Trophoblast cell (in vitro differentiated cells and primary cell): ENCODE data around the gene ZNF613.
"Not testable (repeated sequence)": the region's sequence is repeated elsewhere in the genome, so short reads cannot be mapped to it uniquely, and the experiment has no call there.

Source experiments
- DNase-seq, 2 donors: peaks; one replicate each; pipeline ENCODE4 v3.0.0-alpha.2; 2016
- H2AFZ ChIP-seq: 2 replicates; pipeline ENCODE4 v1.6.1; 2013; ENCODE audit warnings: low read length, moderate library complexity, mild to moderate bottlenecking; ENCODE audit not compliant: insufficient read depth, poor library complexity
- H2AK5ac ChIP-seq: 2 replicates; pipeline ENCODE4 v1.6.1; 2013; ENCODE audit warnings: mild to moderate bottlenecking, low read length
- H2BK120ac ChIP-seq: 2 replicates; pipeline ENCODE4 v1.6.1; 2013; ENCODE audit warnings: low read length, mild to moderate bottlenecking, moderate library complexity; ENCODE audit not compliant: insufficient read depth, poor library complexity
- H2BK12ac ChIP-seq: 2 replicates; pipeline ENCODE4 v1.6.1; 2013; ENCODE audit warnings: mild to moderate bottlenecking, low read length, moderate library complexity
- H2BK5ac ChIP-seq: 2 replicates; pipeline ENCODE4 v1.6.1; 2013; ENCODE audit warnings: low read length, low read depth, moderate library complexity, mild to moderate bottlenecking; ENCODE audit not compliant: poor library complexity
- H3K14ac ChIP-seq: 2 replicates; pipeline ENCODE4 v1.6.1; 2013; ENCODE audit warnings: mild to moderate bottlenecking, low read length
- H3K18ac ChIP-seq: 2 replicates; pipeline ENCODE4 v1.6.1; 2013; ENCODE audit warnings: mild to moderate bottlenecking, low read length
- H3K23ac ChIP-seq: 2 replicates; pipeline ENCODE4 v1.6.1; 2013; ENCODE audit warnings: low read length
- H3K27ac ChIP-seq: 2 replicates; pipeline ENCODE4 v1.5.1; 2013; ENCODE audit warnings: low read depth, mild to moderate bottlenecking, inconsistent platforms, low read length, moderate library complexity
- H3K27me3 ChIP-seq: 2 replicates; pipeline ENCODE4 v1.6.1; 2013; ENCODE audit warnings: inconsistent platforms, mild to moderate bottlenecking, low read length, moderate library complexity; ENCODE audit not compliant: insufficient read depth
- H3K36me3 ChIP-seq, 2 experiments: 1 replicate in 1 of 2; 2 replicates in 1 of 2; pipeline ENCODE4 v1.6.1; 2013; ENCODE audit warnings: low read length in 2 of 2, mild to moderate bottlenecking in 2 of 2, moderate library complexity in 1 of 2; ENCODE audit not compliant: insufficient read depth in 2 of 2, control insufficient read depth in 1 of 2
- H3K4ac ChIP-seq: 2 replicates; pipeline ENCODE4 v1.6.1; 2013; ENCODE audit warnings: low read depth, mild to moderate bottlenecking, low read length, moderate library complexity
- H3K4me1 ChIP-seq, 2 experiments: 1 replicate in 1 of 2; 2 replicates in 1 of 2; pipeline ENCODE4 v1.6.1; 2013; ENCODE audit warnings: low read length in 2 of 2, mild to moderate bottlenecking in 2 of 2, moderate library complexity in 1 of 2; ENCODE audit not compliant: insufficient read depth in 2 of 2, control insufficient read depth in 1 of 2
- H3K4me2 ChIP-seq: 2 replicates; pipeline ENCODE4 v1.6.1; 2013; ENCODE audit warnings: inconsistent platforms, mild to moderate bottlenecking, low read length, moderate library complexity
- H3K4me3 ChIP-seq: 2 replicates; pipeline ENCODE4 v1.5.1; 2013; ENCODE audit warnings: mild to moderate bottlenecking, low read depth, low read length, inconsistent platforms
- H3K79me1 ChIP-seq: one replicate; pipeline ENCODE4 v1.6.1; 2013; ENCODE audit warnings: low read length
- H3K79me2 ChIP-seq: 2 replicates; pipeline ENCODE4 v1.6.1; 2013; ENCODE audit warnings: low read length, mild to moderate bottlenecking; ENCODE audit not compliant: control insufficient read depth, insufficient read depth, poor library complexity
- H3K9ac ChIP-seq: 2 replicates; pipeline ENCODE4 v1.6.1; 2013; ENCODE audit warnings: mild to moderate bottlenecking, low read length
- H3K9me3 ChIP-seq: 2 replicates; pipeline ENCODE4 v1.6.1; 2013; ENCODE audit warnings: low read depth, mild to moderate bottlenecking, control low read depth, inconsistent platforms, low read length; ENCODE audit not compliant: insufficient read depth
- H4K12ac ChIP-seq: 2 replicates; pipeline ENCODE4 v1.6.1; 2013; ENCODE audit warnings: low read depth, mild to moderate bottlenecking, low read length, moderate library complexity
- H4K8ac ChIP-seq: 2 replicates; pipeline ENCODE4 v1.6.1; 2013; ENCODE audit warnings: low read depth, mild to moderate bottlenecking, low read length, moderate library complexity
- H4K91ac ChIP-seq: one replicate; pipeline ENCODE4 v1.6.1; 2013; ENCODE audit warnings: low read depth, mild to moderate bottlenecking, low read length, moderate library complexity
- WGBS: extraction: QIAGEN DNeasy Blood & Tissue Kit; methylation state at CpG from one replicate; pipeline ENCODE4 v1.1.7; 2013; ENCODE audit warnings: missing lambda C conversion rate; ENCODE audit not compliant: insufficient read length, insufficient coverage; ENCODE audit errors: extremely low coverage; 5-methylcytosine and 5-hydroxymethylcytosine counted together

ZNF613 gene

GRCh38 chr19:51907981-51908380 is 19.3 kb upstream of the ZNF613 start:
- H3K27ac ChIP-seq, H3K9ac ChIP-seq, H3K4me2 ChIP-seq, H3K36me3 ChIP-seq, H3K23ac ChIP-seq, H4K91ac ChIP-seq, H3K4me1 ChIP-seq, H2AFZ ChIP-seq, H3K79me2 ChIP-seq, DNase-seq, H3K4me3 ChIP-seq, H3K18ac ChIP-seq, H4K12ac ChIP-seq, H3K79me1 ChIP-seq, H2BK12ac ChIP-seq, H3K14ac ChIP-seq, H3K27me3 ChIP-seq, H3K4ac ChIP-seq, H4K8ac ChIP-seq, H2BK120ac ChIP-seq, H2AK5ac ChIP-seq, H2BK5ac ChIP-seq: not testable (repeated sequence)
- WGBS = no CpG with 5 or more reads among the region's 5 CpGs
- H3K9me3 ChIP-seq = peaks cover 11% of the 10 kb centered on the region

GRCh38 chr19:51915324-51915867 is 11.9 kb upstream of the ZNF613 start:
- H4K91ac ChIP-seq = no peak overlapping the region
- H3K27ac ChIP-seq = no peak overlapping the region
- H3K14ac ChIP-seq = no peak overlapping the region
- H3K36me3 ChIP-seq = no peaks in the 10 kb centered on the region
- no peak overlapping the region for H3K9ac ChIP-seq
- no peak overlapping the region for H3K4ac ChIP-seq
- no peak overlapping the region for H2BK5ac ChIP-seq
- no peak overlapping the region for H2AK5ac ChIP-seq
- no peak overlapping the region for H2BK12ac ChIP-seq
- no peak overlapping the region for H3K23ac ChIP-seq
- no CpG with 5 or more reads among the region's 5 CpGs for WGBS
- H3K79me2 ChIP-seq = no peaks in the 10 kb centered on the region
- no peak overlapping the region for H4K8ac ChIP-seq
- no peak overlapping the region for H2BK120ac ChIP-seq
- H3K4me2 ChIP-seq = no peak overlapping the region
- no peak overlapping the region for H3K4me3 ChIP-seq
- H3K27me3 ChIP-seq = no peaks in the 10 kb centered on the region
- DNase-seq = no peak
- H3K9me3 ChIP-seq = peaks cover 15% of the 10 kb centered on the region
- no peak overlapping the region for H3K18ac ChIP-seq
- no peak overlapping the region for H4K12ac ChIP-seq
- H3K4me1 ChIP-seq = no peaks in the 10 kb centered on the region
- H3K79me1 ChIP-seq = no peaks in the 10 kb centered on the region
- no peak overlapping the region for H2AFZ ChIP-seq

GRCh38 chr19:51916167-51916566 is 11.1 kb upstream of the ZNF613 start:
- no peak overlapping the region for H3K4ac ChIP-seq
- no peak overlapping the region for H3K23ac ChIP-seq
- no peaks in the 10 kb centered on the region for H3K4me1 ChIP-seq
- H3K4me2 ChIP-seq = no peak overlapping the region
- no peak overlapping the region for H2BK12ac ChIP-seq
- H2AFZ ChIP-seq = no peak overlapping the region
- H3K27ac ChIP-seq = no peak overlapping the region
- H3K18ac ChIP-seq = no peak overlapping the region
- no CpG with 5 or more reads among the region's 1 CpG for WGBS
- H3K14ac ChIP-seq = no peak overlapping the region
- no peak overlapping the region for H3K9ac ChIP-seq
- H2BK120ac ChIP-seq = no peak overlapping the region
- H3K4me3 ChIP-seq = no peak overlapping the region
- no peaks in the 10 kb centered on the region for H3K79me1 ChIP-seq
- no peak overlapping the region for H4K12ac ChIP-seq
- H3K79me2 ChIP-seq = no peaks in the 10 kb centered on the region
- H3K27me3 ChIP-seq = no peaks in the 10 kb centered on the region
- no peak for DNase-seq
- no peak overlapping the region for H2BK5ac ChIP-seq
- peaks cover 15% of the 10 kb centered on the region for H3K9me3 ChIP-seq
- no peaks in the 10 kb centered on the region for H3K36me3 ChIP-seq
- no peak overlapping the region for H4K91ac ChIP-seq
- H2AK5ac ChIP-seq = no peak overlapping the region
- no peak overlapping the region for H4K8ac ChIP-seq

GRCh38 chr19:51919606-51920005 is 7.7 kb upstream of the ZNF613 start:
- Histone ChIP-seq H3K36me3 (no peaks in the 10 kb centered on the region), H3K27me3 (no peaks in the 10 kb centered on the region), H3K4me3 (peak overlapping the region; percentile 20), H3K4me2 (no peak overlapping the region), H3K23ac (no peak overlapping the region), H3K4me1 (no peaks in the 10 kb centered on the region), H2AFZ (no peak overlapping the region), H2BK120ac (no peak overlapping the region), H3K79me2 (no peaks in the 10 kb centered on the region), H3K27ac (no peak overlapping the region), H3K79me1 (no peaks in the 10 kb centered on the region), H3K18ac (no peak overlapping the region), H4K91ac (no peak overlapping the region), H2BK12ac (no peak overlapping the region), H4K8ac (no peak overlapping the region), H3K14ac (no peak overlapping the region), H2BK5ac (no peak overlapping the region), H4K12ac (no peak overlapping the region), H3K4ac (no peak overlapping the region), H3K9ac (no peak overlapping the region), H3K9me3 (peaks cover 26% of the 10 kb centered on the region), H2AK5ac (no peak overlapping the region)
- DNase-seq = peak; percentile 67 to 71
- no CpG with 5 or more reads among the region's 3 CpGs for WGBS
